Measurements from ENCODE around the gene ATF6.
"Not testable (repeated sequence)": the region's sequence is repeated elsewhere in the genome, so short reads cannot be mapped to it uniquely, and the experiment has no call there.

Gene ATF6, protein sequence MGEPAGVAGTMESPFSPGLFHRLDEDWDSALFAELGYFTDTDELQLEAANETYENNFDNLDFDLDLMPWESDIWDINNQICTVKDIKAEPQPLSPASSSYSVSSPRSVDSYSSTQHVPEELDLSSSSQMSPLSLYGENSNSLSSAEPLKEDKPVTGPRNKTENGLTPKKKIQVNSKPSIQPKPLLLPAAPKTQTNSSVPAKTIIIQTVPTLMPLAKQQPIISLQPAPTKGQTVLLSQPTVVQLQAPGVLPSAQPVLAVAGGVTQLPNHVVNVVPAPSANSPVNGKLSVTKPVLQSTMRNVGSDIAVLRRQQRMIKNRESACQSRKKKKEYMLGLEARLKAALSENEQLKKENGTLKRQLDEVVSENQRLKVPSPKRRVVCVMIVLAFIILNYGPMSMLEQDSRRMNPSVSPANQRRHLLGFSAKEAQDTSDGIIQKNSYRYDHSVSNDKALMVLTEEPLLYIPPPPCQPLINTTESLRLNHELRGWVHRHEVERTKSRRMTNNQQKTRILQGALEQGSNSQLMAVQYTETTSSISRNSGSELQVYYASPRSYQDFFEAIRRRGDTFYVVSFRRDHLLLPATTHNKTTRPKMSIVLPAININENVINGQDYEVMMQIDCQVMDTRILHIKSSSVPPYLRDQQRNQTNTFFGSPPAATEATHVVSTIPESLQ

DNA sequence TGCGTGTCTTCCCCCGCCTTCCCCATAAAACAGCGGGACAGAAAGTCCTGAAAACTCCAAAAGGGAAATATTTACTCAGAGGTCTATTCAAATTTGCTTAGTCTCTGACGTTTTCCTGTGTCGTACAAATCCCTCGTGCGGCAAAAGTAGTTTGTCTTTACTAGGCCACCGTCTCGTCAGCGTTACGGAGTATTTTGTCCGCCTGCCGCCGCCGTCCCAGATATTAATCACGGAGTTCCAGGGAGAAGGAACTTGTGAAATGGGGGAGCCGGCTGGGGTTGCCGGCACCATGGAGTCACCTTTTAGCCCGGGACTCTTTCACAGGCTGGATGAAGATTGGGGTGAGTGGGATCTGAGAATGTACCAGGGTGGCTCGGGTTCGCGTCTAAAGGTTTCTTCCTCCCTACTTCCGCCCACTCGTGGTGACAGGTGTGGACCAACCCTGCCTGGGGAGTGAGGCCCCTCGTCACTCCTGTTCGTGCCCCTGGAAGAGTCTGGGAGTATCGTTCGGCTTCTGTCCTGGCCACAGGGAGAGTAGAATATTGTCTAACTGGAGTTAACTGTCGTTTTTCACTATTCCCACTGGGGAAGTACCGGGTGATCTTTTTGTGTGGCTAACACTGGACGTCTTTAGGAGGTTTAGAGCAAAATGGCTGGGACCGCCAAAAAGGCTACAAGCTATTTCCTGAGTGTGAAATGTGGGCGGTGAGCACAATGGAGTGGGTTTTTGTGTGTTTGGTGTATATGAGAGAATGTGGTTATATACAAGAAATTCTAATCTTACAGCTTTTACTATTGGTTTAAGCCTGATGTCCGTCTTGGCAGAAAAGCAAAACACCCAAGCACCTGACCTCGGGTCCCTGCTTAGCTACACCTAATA is at the start of gene ATF6:
Gene ATF6, plus strand, starts transcription at position 219 of the 880 bp plus-strand sequence. Its CDS starts 41 bp downstream, at position 260.
- peak; percentile 93 to 98 for DNase-seq

DNA sequence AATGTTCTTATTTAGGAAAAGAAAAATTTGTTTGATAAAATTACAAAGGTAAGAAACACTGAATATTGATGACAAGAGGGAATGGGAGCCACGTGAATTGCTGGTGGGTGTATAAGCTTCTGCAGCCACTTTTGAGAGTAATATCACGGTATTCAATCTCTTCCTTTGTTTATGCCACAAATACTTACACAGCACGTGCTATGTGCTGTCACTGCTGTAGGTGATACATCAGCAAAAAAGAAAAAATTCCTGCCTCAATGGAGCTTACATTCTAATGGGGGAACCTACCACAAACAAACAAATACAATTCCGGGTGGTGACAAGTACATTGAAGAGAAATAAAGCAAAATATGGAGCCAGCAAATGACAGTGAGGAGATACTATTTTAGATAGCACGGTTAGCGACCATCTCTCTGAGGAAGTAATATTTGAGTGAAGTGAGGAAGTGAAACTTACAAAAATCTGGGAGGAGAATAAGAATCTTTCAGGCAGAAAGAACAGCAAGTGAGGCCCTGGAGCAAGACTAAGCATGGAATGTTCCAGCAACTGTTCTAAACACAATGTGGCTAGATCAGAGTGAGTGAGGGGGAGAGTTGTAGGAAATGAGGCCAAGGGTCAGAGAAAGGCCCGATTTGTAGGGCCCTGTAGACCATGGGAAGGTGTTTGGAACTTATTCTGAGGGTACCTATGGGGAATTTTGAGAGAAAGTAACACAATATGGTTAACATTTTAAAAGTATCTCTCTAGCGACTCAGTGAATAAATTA is 47.4 kb upstream of the ATF6 start:
- DNase-seq, result no peak

DNA sequence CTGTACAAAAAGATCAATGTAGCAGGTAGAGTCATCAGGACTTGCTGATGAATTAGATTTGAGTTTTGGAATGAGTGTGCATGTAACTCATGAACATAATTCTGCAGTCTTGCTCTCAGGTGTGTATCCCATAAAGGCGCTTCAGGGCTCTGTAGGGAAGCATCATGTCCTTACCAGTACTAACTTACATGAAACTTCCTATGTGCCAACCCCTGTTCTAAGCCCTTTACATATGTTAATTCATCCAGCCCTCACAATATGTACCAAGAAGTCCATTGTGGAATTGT is 46.9 kb upstream of the ATF6 start:
- no peak for DNase-seq

DNA sequence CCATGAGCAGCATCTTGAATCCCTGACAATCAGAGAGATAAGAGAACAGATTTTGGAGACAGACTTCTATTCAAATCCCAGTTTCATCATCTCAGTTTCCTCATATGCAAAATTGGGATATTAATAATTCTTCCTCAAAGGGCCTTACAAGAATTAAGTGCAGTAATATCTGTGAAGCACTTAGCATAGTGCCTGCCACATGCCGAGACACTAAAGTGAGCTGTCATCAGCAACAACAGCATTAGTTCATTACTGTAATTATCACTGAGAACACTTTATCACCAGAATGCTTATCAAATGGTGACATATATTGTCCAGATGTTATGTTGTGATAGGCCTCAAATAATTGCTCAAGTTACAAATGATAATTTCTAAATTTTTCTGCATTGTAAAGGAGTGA is 45.7 kb upstream of the ATF6 start:
- no peak for DNase-seq

DNA sequence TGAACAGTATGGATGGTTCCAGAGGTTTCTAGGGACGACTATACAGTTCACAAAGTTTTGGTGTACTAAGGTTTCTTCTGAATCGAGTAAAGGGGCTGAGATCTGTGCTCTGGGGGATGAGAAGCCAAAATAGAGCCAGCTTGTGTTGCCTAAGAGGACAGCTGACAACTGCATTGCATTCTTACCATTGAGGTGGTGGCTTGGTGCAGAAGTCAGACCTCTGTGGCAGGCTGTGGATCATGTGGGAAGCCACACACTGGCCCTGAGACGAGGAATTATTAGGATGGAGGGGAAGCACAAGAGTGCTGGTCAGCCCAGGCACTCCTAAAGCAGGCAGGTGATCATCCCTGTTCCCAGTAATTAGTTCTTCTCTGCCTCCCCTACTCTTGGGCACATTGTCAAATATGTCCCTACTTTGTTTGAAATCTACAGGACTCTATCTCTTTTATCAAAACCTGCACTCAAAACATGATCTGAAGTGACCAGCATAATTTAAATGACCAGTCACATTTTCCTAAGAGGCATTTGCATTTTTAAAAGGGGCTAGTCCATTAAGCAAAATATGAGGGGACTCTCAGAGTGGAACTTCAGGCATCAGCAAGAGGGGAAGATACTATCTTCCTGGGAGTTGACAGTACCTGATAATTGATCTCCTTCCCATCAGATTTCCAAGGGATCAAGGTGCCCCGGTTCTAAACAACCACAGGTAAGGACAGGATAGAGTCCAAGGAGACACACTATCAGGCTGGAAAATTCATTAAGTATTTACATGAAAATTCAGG is 45.0 kb upstream of the ATF6 start, which contains the start of gene FCRLB:
Gene FCRLB, plus strand, starts transcription at position 589 of the 782 bp plus-strand sequence. CDS start 1,129 bp downstream, outside the sequence.
- DNase-seq, result no peak

DNA sequence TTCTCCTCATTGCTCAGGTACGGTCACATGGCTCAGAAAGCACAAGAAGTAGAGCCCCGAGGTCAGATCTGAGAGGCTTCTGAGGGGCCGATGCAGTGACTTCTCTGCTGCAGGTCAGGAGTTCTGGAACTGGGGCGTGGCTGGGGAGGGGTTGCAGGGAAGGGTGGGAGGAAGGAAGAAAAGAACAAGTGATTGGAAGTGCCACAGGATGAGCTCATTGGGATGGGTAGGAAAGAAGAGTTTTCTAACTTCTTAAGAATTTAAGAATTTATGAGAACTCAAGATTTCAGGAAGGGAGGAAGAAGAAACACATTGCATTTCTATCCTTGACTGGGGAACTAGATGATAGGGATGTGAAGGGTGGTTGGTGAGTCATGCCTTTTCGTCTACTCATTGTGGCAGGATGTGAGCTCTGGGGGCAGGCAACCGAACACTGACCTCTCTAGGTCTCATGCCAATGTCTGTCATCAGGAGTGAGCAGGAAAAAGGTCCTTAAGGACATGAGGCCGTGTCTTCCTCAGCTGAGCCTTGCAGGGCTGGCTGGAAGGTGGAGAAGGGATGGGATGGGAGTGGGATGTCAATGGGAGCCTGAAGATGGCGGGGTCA is 44.3 kb upstream of the ATF6 start:
- DNase-seq, result no peak

DNA sequence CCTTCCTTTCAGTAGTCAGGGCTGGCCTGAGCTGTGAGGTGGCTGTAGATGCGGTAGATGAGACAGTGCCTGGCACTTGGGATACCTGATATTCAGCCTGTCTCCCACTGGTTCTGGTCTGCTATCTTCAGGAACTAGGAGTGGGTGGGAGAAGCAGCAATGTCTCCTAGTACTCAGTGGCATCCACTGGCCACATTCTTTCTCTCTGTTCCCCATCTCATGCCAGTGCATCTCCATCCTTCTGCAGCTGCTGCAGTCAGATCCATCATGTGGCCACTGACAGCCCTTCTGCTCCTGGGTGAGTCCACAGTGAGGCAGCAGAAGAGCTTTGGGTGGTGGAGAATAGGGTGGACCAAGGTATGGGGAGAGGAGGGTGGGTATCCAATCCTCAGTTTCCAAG is 43.7 kb upstream of the ATF6 start:
- no peak for DNase-seq

DNA sequence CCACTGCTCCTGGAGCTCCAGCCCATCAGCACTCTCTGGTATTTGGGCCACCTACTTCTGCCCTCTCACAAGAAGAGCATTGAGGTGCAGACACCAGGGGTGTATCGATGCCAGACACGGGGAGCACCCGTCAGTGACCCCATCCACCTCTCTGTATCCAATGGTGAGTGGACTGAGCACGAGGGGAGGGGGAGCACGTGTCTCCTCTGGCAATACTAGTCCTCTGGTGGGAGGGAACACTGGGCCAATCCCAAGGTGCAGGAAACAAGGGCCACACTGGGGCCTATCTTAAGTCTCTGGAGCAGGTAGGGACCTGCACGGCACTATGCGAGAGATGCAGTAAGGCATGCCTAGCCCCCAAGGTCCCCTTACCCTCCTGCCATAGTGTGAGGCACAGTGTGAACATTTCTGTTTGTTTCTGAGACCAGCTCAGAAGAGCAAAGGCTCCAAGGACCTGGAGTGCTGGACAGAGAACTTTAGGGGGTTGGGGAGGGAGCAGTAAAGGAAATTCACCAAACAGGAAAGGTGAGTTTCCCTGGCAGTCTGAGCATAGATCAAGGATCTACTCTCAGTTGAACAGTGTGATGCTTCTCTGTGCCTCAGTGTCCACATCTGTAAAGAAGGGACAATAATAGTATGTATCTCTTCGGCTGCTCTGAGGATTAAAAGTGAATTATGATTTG is 42.5 kb upstream of the ATF6 start:
- no peak for DNase-seq

DNA sequence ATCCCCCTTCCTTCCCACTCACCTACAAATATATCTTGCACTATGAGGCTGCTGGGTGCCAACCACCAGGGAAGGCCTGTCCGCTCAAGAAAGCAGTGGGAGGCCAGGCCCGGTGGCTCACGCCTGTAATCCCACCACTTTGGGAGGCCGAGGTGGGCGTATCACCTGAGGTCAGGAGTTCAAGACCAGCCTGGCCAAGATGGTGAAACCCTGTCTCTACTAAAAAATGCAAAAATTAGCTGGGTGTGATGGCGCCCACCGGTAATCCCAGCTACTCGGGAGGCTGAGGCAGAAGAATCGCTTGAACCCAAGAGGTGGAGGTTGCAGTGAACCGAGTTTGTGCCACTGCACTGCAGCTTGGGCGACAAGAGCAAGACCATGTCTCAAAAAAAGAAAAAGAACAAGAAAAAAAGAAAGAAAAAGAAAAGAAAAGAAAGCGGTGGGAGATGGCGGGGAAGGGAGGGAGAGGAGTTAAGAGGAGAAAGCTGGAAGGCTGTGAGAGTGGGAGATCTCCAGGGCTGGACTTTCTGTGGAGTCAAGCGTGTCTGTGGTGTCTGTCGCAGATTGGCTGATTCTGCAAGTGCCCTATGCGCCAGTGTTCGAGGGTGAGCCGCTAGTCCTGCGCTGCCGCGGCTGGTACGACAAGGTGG is 40.7 kb upstream of the ATF6 start:
- DNase-seq, result not testable (repeated sequence)

DNA sequence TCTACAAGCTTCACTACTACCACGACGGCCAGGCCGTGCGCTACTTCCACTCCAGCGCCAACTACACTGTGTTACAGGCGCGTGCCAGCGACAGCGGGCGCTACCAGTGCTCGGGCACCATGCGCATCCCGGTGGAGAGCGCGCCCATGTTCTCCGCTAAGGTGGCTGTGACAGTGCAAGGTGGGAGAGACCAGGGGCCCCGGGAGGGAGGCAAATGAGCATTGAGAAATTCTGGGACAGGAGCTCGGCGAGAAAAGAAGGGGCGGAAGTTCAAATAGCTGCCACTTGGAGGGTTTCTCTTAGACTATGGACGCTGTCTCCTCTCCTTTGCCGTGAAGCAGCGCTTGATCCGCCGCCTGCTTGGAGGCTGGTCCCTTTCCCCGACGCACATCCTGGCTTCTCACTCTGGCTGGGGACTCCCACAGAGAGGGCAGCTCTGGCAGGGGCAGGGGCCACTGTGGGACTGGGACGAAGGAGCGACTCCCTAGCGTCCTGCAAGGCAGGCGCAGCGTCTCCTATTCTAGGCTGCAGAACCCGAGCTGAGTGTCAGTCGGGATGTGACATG is 40.1 kb upstream of the ATF6 start:
- DNase-seq, result peak; percentile 12 to 37

DNA sequence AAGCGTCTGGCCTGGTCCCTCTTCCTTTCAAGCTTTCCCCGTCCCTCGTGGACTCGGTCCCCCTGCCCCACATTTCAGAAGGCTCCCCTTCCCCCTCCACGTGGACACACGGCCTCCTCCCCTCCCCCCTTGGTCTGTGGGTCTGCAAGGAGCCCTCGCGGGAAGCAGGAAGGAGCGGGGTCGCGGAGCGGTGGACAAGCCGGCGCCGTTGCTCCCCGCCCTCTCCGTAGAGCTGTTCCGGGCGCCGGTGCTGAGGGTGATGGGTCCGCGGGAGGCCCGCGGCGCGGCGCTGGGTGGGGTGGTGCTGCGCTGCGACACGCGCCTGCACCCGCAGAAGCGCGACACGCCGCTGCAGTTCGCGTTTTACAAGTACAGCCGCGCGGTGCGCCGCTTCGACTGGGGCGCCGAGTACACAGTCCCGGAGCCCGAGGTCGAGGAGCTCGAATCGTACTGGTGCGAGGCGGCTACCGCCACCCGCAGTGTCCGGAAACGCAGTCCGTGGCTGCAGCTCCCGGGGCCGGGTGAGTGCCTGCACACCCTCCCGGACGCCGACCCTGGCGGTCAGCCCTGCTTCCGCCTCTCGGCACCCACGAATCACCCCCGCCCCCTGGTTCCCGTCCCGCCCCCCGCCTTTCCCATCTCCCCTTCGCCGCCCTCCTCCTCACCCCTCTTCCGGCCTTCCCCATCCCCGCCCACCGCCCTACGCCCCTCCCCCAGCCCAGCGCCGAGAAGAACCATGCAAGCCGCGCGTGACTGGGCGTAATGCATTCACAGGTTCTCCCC is 39.5 kb upstream of the ATF6 start:
- DNase-seq, result peak; percentile 56 to 59

DNA sequence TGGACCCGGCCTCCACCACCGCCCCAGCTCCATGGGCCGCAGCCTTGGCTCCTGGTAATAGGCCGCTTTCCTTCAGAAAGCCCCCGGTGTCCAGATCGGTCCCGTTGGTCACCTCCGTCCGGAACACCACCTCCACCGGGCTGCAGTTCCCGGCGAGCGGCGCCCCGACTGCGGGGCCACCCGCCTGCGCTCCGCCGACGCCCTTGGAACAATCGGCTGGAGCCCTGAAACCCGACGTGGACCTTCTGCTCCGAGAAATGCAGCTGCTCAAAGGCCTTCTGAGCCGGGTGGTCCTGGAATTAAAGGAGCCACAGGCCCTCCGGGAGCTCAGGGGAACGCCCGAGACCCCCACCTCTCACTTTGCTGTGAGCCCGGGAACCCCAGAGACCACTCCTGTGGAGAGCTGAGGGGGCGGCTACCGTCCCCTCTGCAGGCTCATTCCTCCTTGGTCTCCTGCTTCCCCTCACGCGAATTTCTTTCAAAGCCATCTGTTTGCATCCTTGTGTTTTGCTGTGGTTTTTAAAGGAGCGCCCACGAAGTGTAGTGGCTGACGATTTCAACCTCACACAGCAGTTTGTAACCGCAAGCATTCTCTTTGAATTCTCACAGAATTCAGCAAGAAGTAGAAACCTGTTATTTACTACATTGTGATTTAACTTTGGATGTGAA is 38.7 kb upstream of the ATF6 start:
- DNase-seq, result no peak

DNA sequence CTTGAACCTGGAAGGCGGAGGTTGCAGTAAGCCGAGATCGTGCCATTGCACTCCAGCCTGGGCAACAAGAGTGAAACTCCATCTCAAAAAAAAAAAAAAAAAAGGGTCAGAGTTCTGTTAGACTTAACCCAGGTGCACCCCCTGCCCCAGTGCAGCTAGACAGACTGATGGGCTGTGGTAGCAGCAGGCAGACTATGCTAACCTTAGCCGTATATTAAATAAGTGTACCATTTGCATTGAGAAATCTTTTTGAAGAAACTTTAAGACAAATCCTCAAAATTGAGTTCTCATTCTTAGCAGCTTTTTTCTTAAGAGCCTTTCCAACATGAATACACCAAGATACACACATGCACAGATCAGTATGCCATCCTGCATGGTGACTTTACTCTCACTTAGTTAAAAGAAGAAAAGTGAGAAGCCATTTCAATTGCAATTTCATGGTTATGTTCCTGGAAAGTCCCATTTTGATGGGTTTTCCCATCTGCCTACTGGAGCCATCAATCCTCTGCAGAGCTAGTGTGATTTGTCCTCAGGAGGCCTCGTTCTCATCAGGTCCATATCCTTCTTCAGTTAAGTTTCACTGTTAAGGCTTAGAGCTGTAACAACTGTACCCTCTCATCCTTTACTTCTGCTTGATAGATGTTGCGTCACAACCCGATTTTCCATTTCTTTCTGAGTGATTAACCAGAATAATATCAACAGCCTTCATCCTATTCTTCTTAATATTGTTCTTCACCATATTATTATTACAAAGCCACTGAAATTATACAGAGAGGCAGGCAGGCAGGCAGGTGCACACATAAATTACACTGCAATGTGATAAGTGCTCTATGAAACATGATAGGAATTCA is 37.5 kb upstream of the ATF6 start:
- DNase-seq, result no peak

DNA sequence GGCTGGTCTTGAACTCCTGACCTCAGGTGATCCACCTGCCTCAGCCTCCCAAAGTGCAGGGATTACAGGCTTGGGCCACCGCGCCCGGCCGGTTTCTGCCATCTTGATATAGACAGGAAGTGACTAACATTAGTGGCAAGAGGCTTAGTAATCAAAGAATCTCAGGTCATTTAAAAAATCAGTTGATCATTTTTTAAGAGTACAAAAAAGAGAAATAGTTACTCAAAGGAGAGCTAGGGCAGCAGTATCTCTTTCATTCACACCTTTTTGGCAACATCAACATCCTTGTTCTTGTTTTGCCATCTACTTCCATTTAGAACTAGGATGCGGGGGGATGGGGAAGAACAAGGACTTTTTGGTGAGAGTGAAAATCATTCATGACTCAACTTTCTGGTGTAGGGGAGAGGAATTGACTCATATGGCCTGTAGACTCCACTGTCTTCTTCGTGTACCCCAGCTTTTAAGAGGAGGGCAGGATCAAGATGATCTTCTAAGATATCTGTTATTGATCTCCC is 36.0 kb upstream of the ATF6 start:
- no peak for DNase-seq

DNA sequence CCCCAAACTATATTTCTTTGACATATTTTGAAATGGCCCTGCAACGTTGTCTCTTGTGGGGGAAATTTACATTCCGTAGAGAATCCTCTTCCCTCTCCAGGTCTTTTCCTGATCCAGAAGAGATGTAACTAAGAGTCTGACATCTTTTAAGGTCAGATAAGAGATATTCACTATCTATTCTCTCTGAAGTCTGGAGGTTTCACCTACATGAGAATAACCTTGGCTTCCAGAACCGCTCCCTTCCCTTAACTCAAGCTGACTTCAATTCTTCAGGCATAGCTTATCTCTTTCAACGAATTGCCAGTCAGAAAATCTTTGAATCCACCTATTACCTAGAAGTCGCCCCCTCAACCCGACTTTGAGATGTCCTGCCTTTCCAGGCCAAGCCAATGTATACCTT is 34.9 kb upstream of the ATF6 start:
- no peak for DNase-seq

DNA sequence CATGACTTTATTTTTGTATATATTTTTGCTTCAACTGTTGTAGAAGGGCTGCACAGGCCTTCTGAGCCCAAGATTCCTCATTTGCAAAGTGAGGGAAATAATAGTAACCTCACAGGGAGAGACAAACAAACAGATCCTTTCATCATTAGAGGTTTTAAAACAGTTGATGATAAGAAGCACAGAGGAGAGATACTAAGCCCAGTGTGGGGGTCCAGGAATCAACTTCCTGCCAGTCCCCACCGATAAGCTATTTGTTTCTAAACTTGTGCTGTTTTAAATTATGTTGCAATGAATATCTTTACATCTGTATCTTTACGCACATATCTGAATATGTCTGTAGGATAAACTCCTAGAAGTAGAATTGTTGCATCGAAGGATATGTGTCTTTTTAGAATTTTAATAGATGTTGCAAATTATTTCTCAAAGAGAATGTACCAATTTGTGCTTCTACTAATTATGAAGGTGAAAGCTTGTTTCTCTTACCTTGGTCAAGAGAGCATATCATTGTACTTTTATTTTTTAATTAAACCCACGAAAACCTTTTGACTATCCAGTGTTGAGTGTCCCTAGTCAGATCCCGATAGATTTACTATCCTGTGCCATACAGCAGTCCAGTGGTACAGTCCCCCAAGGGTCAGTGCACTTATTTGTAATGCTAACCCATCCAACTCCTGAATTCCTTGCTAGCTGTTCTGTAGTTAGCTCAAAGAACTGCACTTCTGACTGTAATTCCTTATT is 34.0 kb upstream of the ATF6 start:
- DNase-seq, result no peak

DNA sequence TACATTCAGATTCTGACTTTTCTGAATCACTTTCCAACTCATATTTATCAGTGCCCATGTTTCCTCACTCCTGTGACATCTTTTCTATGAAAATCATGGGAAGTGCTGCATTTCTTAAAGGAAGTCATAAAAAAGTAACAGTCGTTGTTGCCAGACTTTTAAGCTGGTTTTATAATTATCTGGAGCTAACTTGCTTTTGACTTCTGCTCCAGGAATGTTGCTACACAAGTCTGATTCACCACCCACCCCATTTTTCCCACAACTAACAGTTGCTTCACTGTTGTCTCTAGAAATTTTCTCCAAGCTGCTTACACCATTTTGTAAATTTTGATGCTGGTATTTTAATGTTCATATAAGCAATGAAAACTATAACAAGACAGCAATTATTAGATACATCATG is 32.6 kb upstream of the ATF6 start:
- no peak for DNase-seq
